ENCODE data around the gene AP2A1. TPM values are rescaled to one million over a fixed set of nuclear protein-coding genes. Genes with fewer than 3 reads are reported as not detected.

AP2A1 gene
- total and polyA plus RNA-seq, 9 donors: 31.3 to 76.9 (median 64.9) TPM

DNA sequence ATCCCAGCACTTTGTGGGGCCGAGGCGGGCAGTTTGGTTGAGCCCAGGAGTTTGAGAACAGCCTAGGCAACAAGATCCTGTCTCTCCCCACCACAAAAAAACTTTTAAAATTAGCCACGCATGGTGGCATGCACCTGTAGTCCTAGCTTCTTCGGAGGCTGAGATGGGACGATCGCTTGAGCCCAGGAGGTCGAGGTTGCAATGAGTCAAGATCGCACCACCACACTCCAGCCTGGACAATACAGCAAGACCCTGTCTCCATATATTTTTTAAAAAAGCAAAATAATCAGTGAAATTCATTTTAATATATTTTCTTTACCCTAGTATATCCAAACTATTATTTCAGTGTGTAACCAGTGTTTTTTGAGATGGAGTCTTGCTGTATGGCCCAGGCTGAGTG lies 8.2 kb downstream of the AP2A1 start:
- Histone ChIP-seq H3K9me3 (replicated peaks; ENCODE audit: control insufficient read depth, low read depth, low read length) (no peaks in the 10 kb centered on the region), H3K27me3 (ENCODE audit: control insufficient read depth, insufficient read depth, low read length) (no peaks in the 10 kb centered on the region), H3K4me3 (ENCODE audit: low read length) (no peak overlapping the region), H3K27ac (ENCODE audit: low read length) (no peak overlapping the region), H3K4me1 (ENCODE audit: control insufficient read depth, insufficient read depth, low read length) (peaks cover 3% of the 10 kb centered on the region), H3K36me3 (ENCODE audit: control insufficient read depth, insufficient read depth, low read length) (peaks cover 22% of the 10 kb centered on the region)
- no peak for DNase-seq
- 83% methylated on average over 2 of the region's 8 CpGs for WGBS (ENCODE audit: insufficient coverage)

DNA sequence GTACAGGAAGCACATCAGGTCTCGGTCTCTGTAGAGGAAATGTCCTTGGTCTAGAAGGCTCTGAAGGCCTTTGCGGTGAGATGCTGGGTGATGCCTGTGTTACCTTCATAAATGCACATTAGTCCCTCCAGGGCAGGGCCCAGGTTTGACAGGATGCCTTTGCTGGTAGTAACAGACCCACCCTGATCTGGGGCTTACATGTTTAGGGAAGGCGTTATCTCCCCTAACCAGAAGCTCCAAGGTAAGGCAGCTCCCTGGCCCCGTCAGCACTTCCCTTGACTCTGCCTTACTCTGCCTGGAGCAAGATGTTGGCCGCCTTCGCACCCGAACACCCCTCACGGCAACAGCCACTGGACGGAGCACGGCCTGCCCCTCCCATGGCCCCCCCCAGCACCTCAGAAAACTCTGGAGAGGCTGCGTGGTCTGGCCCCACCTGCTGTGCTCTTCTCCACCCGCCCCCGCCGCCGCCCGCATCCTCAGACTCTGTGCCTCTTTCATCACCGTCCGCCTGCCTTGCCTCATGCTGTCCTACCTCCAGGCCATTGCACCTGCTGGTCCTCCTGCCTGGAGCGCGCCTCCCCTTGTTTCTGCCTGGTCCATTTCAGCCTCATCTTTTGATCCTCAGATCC lies 9.1 kb downstream of the AP2A1 start:
- Histone ChIP-seq H3K27me3 (ENCODE audit: control insufficient read depth, insufficient read depth, low read length) (no peaks in the 10 kb centered on the region), H3K36me3 (ENCODE audit: control insufficient read depth, insufficient read depth, low read length) (peaks cover 23% of the 10 kb centered on the region), H3K27ac (ENCODE audit: low read length) (no peak overlapping the region), H3K4me3 (ENCODE audit: low read length) (no peak overlapping the region), H3K9me3 (replicated peaks; ENCODE audit: control insufficient read depth, low read depth, low read length) (no peaks in the 10 kb centered on the region), H3K4me1 (ENCODE audit: control insufficient read depth, insufficient read depth, low read length) (peaks cover 3% of the 10 kb centered on the region)
- no peak for DNase-seq
- WGBS (ENCODE audit: insufficient coverage): 90% methylated on average over 19 of the region's 20 CpGs

DNA sequence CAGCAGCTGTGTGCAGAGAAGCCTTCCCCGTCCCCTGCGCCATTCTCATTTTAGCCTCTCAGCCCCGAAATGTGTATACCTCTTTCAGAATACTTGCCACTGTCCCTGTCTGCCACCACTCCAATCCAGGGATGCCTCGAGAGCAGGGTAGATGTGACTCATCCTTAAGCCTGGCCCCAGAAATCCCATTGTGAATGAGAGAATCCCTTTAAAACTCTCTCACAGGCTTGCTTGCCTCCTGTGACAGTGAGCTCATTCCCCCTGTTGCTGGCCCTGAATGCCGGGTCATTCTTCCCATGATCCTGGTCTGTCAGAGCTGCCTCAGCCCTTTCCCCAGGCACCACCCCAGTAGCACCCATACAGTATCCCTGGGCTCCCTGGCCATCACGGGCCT lies 9.6 kb downstream of the AP2A1 start:
- peaks cover 3% of the 10 kb centered on the region for H3K4me1 ChIP-seq (ENCODE audit: control insufficient read depth, insufficient read depth, low read length)
- H3K27me3 ChIP-seq (ENCODE audit: control insufficient read depth, insufficient read depth, low read length): no peaks in the 10 kb centered on the region
- no peak for DNase-seq
- 86% methylated on average over 6 of the region's 6 CpGs for WGBS (ENCODE audit: insufficient coverage)
- no peak overlapping the region for H3K4me3 ChIP-seq (ENCODE audit: low read length)
- no peaks in the 10 kb centered on the region for H3K9me3 ChIP-seq (replicated peaks; ENCODE audit: control insufficient read depth, low read depth, low read length)
- H3K27ac ChIP-seq (ENCODE audit: low read length): no peak overlapping the region
- peaks cover 23% of the 10 kb centered on the region for H3K36me3 ChIP-seq (ENCODE audit: control insufficient read depth, insufficient read depth, low read length)

- no peak overlapping the region for H3K4me3 ChIP-seq (ENCODE audit: low read length)
- H3K4me1 ChIP-seq (ENCODE audit: control insufficient read depth, insufficient read depth, low read length): no peaks in the 10 kb centered on the region
- DNase-seq: no peak
- 76% methylated on average over 8 of the region's 11 CpGs for WGBS (ENCODE audit: insufficient coverage)
- peaks cover 38% of the 10 kb centered on the region for H3K36me3 ChIP-seq (ENCODE audit: control insufficient read depth, insufficient read depth, low read length)
- no peaks in the 10 kb centered on the region for H3K9me3 ChIP-seq (replicated peaks; ENCODE audit: control insufficient read depth, low read depth, low read length)
- no peaks in the 10 kb centered on the region for H3K27me3 ChIP-seq (ENCODE audit: control insufficient read depth, insufficient read depth, low read length)
- H3K27ac ChIP-seq (ENCODE audit: low read length): no peak overlapping the region
These were observed 13.1 kb downstream of the AP2A1 start for GRCh38 chr19:49779731-49780555.

DNA sequence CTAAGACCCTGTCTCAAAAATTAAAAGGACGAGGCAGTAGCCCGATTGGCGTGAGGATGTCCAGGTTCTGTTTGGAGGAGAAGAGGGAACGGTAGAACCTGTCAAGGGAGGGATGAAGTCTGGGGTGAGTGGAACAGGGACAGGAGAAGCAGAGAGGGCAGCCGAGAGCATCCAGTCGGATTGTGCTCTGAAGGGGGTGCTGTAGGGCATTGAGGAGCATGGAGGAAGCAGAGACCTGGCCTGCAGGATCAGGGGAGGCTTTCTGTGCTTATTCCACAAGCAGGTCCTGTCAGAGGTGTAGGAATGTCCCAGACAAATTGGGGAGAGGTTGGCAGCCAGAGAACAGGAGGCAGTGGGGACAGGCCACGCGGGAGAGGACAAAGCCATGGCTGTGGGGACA lies 14.1 kb downstream of the AP2A1 start:
- no peaks in the 10 kb centered on the region for H3K27me3 ChIP-seq (ENCODE audit: control insufficient read depth, insufficient read depth, low read length)
- no peak for DNase-seq
- H3K9me3 ChIP-seq (replicated peaks; ENCODE audit: control insufficient read depth, low read depth, low read length): no peaks in the 10 kb centered on the region
- no peak overlapping the region for H3K4me3 ChIP-seq (ENCODE audit: low read length)
- no peak overlapping the region for H3K27ac ChIP-seq (ENCODE audit: low read length)
- H3K36me3 ChIP-seq (ENCODE audit: control insufficient read depth, insufficient read depth, low read length): peaks cover 43% of the 10 kb centered on the region
- 69% methylated on average over 8 of the region's 8 CpGs for WGBS (ENCODE audit: insufficient coverage)
- no peaks in the 10 kb centered on the region for H3K4me1 ChIP-seq (ENCODE audit: control insufficient read depth, insufficient read depth, low read length)

- Histone ChIP-seq H3K27ac (ENCODE audit: low read length) (no peak overlapping the region), H3K9me3 (replicated peaks; ENCODE audit: control insufficient read depth, low read depth, low read length) (no peaks in the 10 kb centered on the region), H3K36me3 (ENCODE audit: control insufficient read depth, insufficient read depth, low read length) (peaks cover 39% of the 10 kb centered on the region), H3K4me1 (ENCODE audit: control insufficient read depth, insufficient read depth, low read length) (peaks cover 3% of the 10 kb centered on the region), H3K4me3 (ENCODE audit: low read length) (no peak overlapping the region), H3K27me3 (ENCODE audit: control insufficient read depth, insufficient read depth, low read length) (no peaks in the 10 kb centered on the region)
- no peak for DNase-seq
- 72% methylated on average over 2 of the region's 7 CpGs for WGBS (ENCODE audit: insufficient coverage)
These were observed 14.6 kb downstream of the AP2A1 start for GRCh38 chr19:49781394-49781793.

DNA sequence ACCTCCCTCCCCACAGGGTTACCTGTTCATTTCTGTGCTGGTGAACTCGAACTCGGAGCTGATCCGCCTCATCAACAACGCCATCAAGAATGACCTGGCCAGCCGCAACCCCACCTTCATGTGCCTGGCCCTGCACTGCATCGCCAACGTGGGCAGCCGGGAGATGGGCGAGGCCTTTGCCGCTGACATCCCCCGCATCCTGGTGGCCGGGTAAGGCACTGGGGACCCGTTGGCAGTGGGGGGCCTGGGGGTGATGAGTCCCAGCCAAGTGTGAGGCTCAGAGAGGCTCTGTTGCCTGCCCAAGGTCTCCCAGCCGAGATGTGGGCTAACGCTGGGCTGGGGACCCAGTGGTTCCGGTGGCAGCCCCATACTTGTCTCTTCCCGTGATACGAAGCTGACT lies 15.7 kb downstream of the AP2A1 start:
- Histone ChIP-seq H3K27me3 (ENCODE audit: control insufficient read depth, insufficient read depth, low read length) (no peaks in the 10 kb centered on the region), H3K36me3 (ENCODE audit: control insufficient read depth, insufficient read depth, low read length) (peaks cover 39% of the 10 kb centered on the region), H3K27ac (ENCODE audit: low read length) (no peak overlapping the region), H3K4me3 (ENCODE audit: low read length) (no peak overlapping the region), H3K9me3 (replicated peaks; ENCODE audit: control insufficient read depth, low read depth, low read length) (no peaks in the 10 kb centered on the region), H3K4me1 (ENCODE audit: control insufficient read depth, insufficient read depth, low read length) (peaks cover 9% of the 10 kb centered on the region)
- no peak for DNase-seq
- 98% methylated on average over 15 of the region's 18 CpGs for WGBS (ENCODE audit: insufficient coverage)

DNA sequence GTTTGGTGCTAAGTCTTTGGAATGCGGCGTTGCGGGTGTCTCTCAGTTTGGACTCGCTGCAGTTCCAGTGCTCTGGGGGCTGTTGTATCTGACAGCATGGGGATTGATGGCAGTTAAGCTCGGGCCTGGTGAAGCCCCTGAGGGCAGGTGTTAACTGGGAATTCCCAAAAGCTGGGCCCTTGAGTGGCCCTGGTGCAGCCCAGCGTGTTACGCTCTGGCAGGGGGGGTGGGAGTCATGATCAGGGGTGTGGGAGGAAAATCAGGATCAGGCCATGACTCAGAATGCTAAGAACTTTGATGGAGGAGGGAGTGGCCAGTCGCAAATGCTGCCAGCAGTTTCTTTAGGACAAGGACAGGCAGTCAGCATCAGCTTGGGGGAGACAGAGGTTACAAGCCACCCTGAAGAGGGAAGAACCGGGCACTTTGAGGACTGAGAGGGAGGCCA lies 19.6 kb downstream of the AP2A1 start:
- H3K4me1 ChIP-seq (ENCODE audit: control insufficient read depth, insufficient read depth, low read length): peaks cover 9% of the 10 kb centered on the region
- DNase-seq: no peak
- no peaks in the 10 kb centered on the region for H3K9me3 ChIP-seq (replicated peaks; ENCODE audit: control insufficient read depth, low read depth, low read length)
- 51% methylated on average over 9 of the region's 9 CpGs for WGBS (ENCODE audit: insufficient coverage)
- H3K36me3 ChIP-seq (ENCODE audit: control insufficient read depth, insufficient read depth, low read length): peaks cover 65% of the 10 kb centered on the region
- no peaks in the 10 kb centered on the region for H3K27me3 ChIP-seq (ENCODE audit: control insufficient read depth, insufficient read depth, low read length)
- peak overlapping the region; percentile 20 for H3K27ac ChIP-seq (ENCODE audit: low read length)
- no peak overlapping the region for H3K4me3 ChIP-seq (ENCODE audit: low read length)

DNA sequence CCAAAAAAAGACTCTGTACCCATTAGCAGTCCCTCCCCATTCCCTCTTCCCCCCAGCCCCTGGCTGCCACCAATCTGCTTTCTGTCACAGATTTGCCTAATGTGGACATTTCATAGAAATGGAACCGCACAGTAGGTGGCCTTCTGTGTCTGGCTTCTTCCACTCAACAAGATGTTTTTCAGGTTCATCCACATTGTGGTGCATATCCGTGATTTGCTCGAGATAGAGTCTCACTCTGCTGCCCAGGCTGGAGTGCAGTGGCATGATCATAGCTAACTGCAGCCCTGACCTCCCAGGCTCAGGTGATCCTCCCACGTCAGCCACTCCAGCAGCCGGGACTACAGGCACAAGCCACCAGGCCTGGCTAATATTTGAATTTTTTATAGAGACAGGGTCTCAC lies 20.9 kb downstream of the AP2A1 start:
- Histone ChIP-seq H3K9me3 (replicated peaks; ENCODE audit: control insufficient read depth, low read depth, low read length) (no peaks in the 10 kb centered on the region), H3K27ac (ENCODE audit: low read length) (no peak overlapping the region), H3K27me3 (ENCODE audit: control insufficient read depth, insufficient read depth, low read length) (no peaks in the 10 kb centered on the region), H3K36me3 (ENCODE audit: control insufficient read depth, insufficient read depth, low read length) (peaks cover 67% of the 10 kb centered on the region), H3K4me3 (ENCODE audit: low read length) (no peak overlapping the region), H3K4me1 (ENCODE audit: control insufficient read depth, insufficient read depth, low read length) (peaks cover 9% of the 10 kb centered on the region)
- WGBS (ENCODE audit: insufficient coverage): 97% methylated on average over 3 of the region's 5 CpGs
- no peak for DNase-seq

DNA sequence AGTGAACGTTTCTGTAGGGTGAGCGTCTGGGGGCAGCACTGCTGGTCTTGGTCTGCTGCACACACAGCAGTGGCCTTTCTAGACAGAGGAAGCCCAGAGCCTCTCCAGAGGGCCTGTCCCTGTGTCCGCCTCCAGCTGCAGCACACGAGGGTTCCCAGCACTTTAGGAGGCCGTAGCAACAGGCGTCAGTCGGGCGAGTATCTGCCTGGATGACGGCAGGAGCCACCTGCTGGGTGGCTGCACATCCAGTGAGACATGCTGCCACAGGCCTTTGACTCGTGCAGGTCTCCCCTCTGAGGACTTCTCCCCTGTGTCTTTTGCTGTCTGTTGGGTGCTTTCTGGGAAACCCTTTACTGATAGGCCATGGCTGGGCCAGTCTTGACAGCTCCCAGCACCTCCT lies 22.1 kb downstream of the AP2A1 start:
- peaks cover 65% of the 10 kb centered on the region for H3K36me3 ChIP-seq (ENCODE audit: control insufficient read depth, insufficient read depth, low read length)
- no peak for DNase-seq
- H3K4me3 ChIP-seq (ENCODE audit: low read length): no peak overlapping the region
- H3K4me1 ChIP-seq (ENCODE audit: control insufficient read depth, insufficient read depth, low read length): peaks cover 9% of the 10 kb centered on the region
- H3K27me3 ChIP-seq (ENCODE audit: control insufficient read depth, insufficient read depth, low read length): no peaks in the 10 kb centered on the region
- H3K27ac ChIP-seq (ENCODE audit: low read length): no peak overlapping the region
- WGBS (ENCODE audit: insufficient coverage): 88% methylated on average over 9 of the region's 10 CpGs
- no peaks in the 10 kb centered on the region for H3K9me3 ChIP-seq (replicated peaks; ENCODE audit: control insufficient read depth, low read depth, low read length)
